ENCODE results near the gene SORBS2. TPM values are rescaled to one million over a fixed set of nuclear protein-coding genes. Genes with fewer than 3 reads are reported as not detected.
A peak's percentile ranks its signal among the peaks of the same experiment; 100 is the strongest.
"Not testable (repeated sequence)": the region's sequence is repeated elsewhere in the genome, so short reads cannot be mapped to it uniquely, and the experiment has no call there.

Gene SORBS2
- total and polyA plus RNA-seq, 12 donors, result 175 to 3,169 (median 1,523) TPM

GRCh38 chr4:185710487-185710995 is 101.5 kb downstream of the SORBS2 start:
- DNase-seq, result no peak
- Histone ChIP-seq H3K36me3 (peaks cover 0 to 12% (median 0%) of the 10 kb centered on the region in 9 donors), H3K27me3 (no peaks in the 10 kb centered on the region), H3K27ac (peak overlapping the region in 5 of 10 donors; percentile 39 to 74 (median 53)), H3K4me1 (peaks cover 5 to 86% (median 45%) of the 10 kb centered on the region in 9 donors), H3K4me3 (no peak overlapping the region), H3K9me3 (peaks cover 0 to 10% (median 3%) of the 10 kb centered on the region in 11 donors)
- intact Hi-C loops (cut with DNase I), result no loop called here
- WGBS, 2 donors, result 49 to 52% methylated on average over 11 of the region's 11 CpGs
- peak in 7 of 8 donors; percentile 11 to 50 (median 32) for ATAC-seq
- TF ChIP-seq CTCF (IDR thresholded peaks at IDR 0.05), result no peak

DNA sequence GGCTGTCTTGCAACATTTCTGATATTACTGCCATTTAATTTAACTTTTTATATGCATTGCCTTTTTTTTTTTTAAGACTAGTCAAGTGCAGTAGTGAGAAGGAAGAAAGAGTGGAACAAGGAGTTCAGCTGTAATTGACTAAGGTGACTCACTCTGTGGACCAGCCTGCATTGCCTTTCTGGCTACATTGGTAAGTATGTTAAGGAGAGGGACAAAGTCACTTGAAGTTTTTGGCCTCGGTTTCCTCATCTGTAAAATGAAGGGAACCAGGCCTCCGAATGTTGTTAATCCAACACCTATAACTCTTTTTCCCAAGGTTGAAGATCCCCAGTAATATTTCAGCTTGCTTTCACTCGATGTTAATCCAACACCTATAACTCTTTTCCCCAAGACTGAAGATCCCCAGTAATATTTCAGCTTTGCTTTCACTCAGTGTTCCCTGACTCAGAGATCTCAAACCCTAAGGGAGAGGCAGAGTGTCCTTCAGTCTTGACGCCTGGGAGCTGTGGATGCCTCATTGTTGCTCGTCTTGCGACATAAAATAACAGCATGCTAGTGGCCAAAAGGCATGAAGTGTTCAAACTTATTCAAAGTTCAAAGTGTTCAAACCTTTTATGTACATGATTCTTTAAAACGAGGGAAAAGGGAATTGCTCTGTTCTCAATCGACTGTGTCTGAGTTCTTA is 102.0 kb downstream of the SORBS2 start:
- 72 to 74% methylated on average over 7 to 8 of the region's 8 CpGs for WGBS, 2 donors
- peaks cover 0 to 18% (median 0%) of the 10 kb centered on the region in 9 donors for H3K36me3 ChIP-seq
- H3K4me1 ChIP-seq, result peaks cover 5 to 80% (median 45%) of the 10 kb centered on the region in 9 donors
- TF ChIP-seq CTCF (IDR thresholded peaks at IDR 0.05), result no peak
- peaks cover 0 to 16% (median 3%) of the 10 kb centered on the region in 11 donors for H3K9me3 ChIP-seq
- DNase-seq, result no peak
- intact Hi-C loops (cut with DNase I), result no loop called here
- H3K27me3 ChIP-seq, result no peaks in the 10 kb centered on the region
- H3K4me3 ChIP-seq, result no peak overlapping the region
- H3K27ac ChIP-seq, result peak overlapping the region in 7 of 10 donors; percentile 26 to 74 (median 48)
- peak in 1 of 8 donors; percentile 46 for ATAC-seq

DNA sequence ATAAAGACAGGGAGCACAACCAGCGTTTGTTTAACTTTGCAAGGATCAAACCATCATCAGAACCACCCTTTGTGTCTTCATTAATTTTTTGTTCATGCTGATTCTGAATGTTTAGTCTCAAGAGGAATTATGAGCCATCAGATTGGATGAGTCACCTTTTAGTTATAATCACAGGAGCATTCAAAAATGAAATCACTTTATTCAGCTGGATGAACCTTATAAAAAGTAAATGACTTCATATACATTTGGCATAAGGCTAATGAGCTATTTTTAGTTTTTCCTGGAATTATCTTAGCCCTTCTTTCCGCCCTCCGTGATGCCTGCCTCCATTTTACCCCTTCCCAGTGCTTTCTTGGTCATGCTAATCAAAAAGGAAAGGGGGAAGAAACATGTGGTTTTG is 103.6 kb downstream of the SORBS2 start:
- ATAC-seq (peak in 5 of 8 donors; percentile 13 to 56 (median 47)), DNase-seq (no peak)
- 22 to 27% methylated on average over 3 of the region's 3 CpGs for WGBS, 2 donors
- no peak for TF ChIP-seq CTCF (IDR thresholded peaks at IDR 0.05)
- H3K4me3 ChIP-seq, result no peak overlapping the region
- no peaks in the 10 kb centered on the region for H3K27me3 ChIP-seq
- peaks cover 0 to 24% (median 0%) of the 10 kb centered on the region in 9 donors for H3K36me3 ChIP-seq
- H3K4me1 ChIP-seq, result peaks cover 5 to 68% (median 34%) of the 10 kb centered on the region in 9 donors
- peaks cover 0 to 17% (median 3%) of the 10 kb centered on the region in 11 donors for H3K9me3 ChIP-seq
- peak overlapping the region in 8 of 10 donors; percentile 1 to 74 (median 64) for H3K27ac ChIP-seq
- intact Hi-C loops (cut with DNase I), result no loop called here

DNA sequence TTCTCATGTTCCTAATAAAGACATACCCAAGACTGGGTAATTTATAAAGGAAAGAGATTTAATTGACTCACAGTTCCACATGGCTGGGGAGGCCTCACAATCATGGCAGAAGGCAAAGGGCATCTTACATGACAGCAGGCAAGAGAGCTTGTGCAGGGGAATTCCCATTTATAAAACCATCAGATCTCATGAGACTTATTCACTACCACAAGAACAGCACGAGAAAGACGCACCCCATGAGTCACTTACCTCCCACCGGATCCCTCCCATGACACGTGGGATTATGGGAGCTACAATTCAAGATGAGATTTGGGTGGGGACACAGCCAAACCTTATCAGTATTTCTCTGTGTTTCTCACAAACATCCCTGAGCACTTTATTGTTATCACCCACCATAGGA is 104.4 kb downstream of the SORBS2 start:
- WGBS, 2 donors, result 46 to 48% methylated on average over 4 of the region's 4 CpGs
- H3K27me3 ChIP-seq; DNase-seq; H3K4me3 ChIP-seq; intact Hi-C loops (cut with DNase I); ATAC-seq: not testable (repeated sequence)
- Histone ChIP-seq H3K4me1 (peaks cover 3 to 68% (median 30%) of the 10 kb centered on the region in 9 donors), H3K9me3 (peaks cover 0 to 17% (median 3%) of the 10 kb centered on the region in 11 donors), H3K27ac (peak overlapping the region in 7 of 10 donors; percentile 29 to 74 (median 65)), H3K36me3 (peaks cover 0 to 24% (median 0%) of the 10 kb centered on the region in 9 donors)

Data from heart right ventricle (tissue), 16 donors.